DOHH2 (cell line): ENCODE results near the gene PRRC2B.
"Not testable (repeated sequence)": the region's sequence is repeated elsewhere in the genome, so short reads cannot be mapped to it uniquely, and the experiment has no call there.

Experiments used
- CTCF ChIP-seq: fragments of 200-600 bp; sonication (generic); IDR thresholded peaks from one replicate; pipeline ENCODE4 v1.5.1; 2014; ENCODE audit warnings: antibody characterized with exemption, mild to moderate bottlenecking, low read depth, low read length; ENCODE audit not compliant: poor library complexity, severe bottlenecking
- EZH2phosphoT487 ChIP-seq: fragments of 200-600 bp; sonication (generic); IDR thresholded peaks from 2 replicates; pipeline ENCODE4 v1.6.1; 2017; ENCODE audit warnings: borderline replicate concordance, mild to moderate bottlenecking, antibody characterized with exemption, low read length, moderate library complexity, mixed read lengths

GRCh38 chr9:131472085-131472484 is 78.2 kb downstream of the PRRC2B start:
- TF ChIP-seq CTCF, EZH2phosphoT487: not testable (repeated sequence)
